ENCODE data around the gene GLB1L3.

Gene GLB1L3

GRCh38 chr11:134275534-134276395, at the start of gene GLB1L3:
GLB1L3 (plus strand) TSS chr11:134276379; CDS start chr11:134276741, 362 bp downstream.
- no peak for DNase-seq

- no peak for DNase-seq
Observed at GRCh38 chr11:134226806-134227325, 49.3 kb upstream of the GLB1L3 start.

- DNase-seq: no peak
Observed at GRCh38 chr11:134228625-134229024, 47.6 kb upstream of the GLB1L3 start.

GRCh38 chr11:134229126-134229790, 46.9 kb upstream of the GLB1L3 start:
- no peak for DNase-seq

- no peak for DNase-seq
Observed at GRCh38 chr11:134230339-134230738, 45.8 kb upstream of the GLB1L3 start.

GRCh38 chr11:134231958-134232659, 44.1 kb upstream of the GLB1L3 start:
- DNase-seq: no peak

GRCh38 chr11:134233729-134234179, 42.4 kb upstream of the GLB1L3 start:
- no peak for DNase-seq

- DNase-seq: no peak
Observed at GRCh38 chr11:134235399-134235798, 40.8 kb upstream of the GLB1L3 start.

GRCh38 chr11:134236834-134237556, 39.2 kb upstream of the GLB1L3 start:
- DNase-seq: no peak

- DNase-seq: no peak
Observed at GRCh38 chr11:134237557-134237922, 38.6 kb upstream of the GLB1L3 start.

GRCh38 chr11:134238956-134239355, 37.2 kb upstream of the GLB1L3 start:
- DNase-seq: no peak

- no peak for DNase-seq
Observed at GRCh38 chr11:134240592-134240991, 35.6 kb upstream of the GLB1L3 start.

- DNase-seq: no peak
Observed at GRCh38 chr11:134242376-134242775, 33.8 kb upstream of the GLB1L3 start.

- DNase-seq: no peak
Observed at GRCh38 chr11:134243913-134244312, 32.3 kb upstream of the GLB1L3 start.

- DNase-seq: peak in 1 of 2 experiments; percentile 10
Observed at GRCh38 chr11:134244593-134244992, 31.6 kb upstream of the GLB1L3 start.

GRCh38 chr11:134245434-134245833, 30.7 kb upstream of the GLB1L3 start:
- no peak for DNase-seq

GRCh38 chr11:134246100-134246499, 30.1 kb upstream of the GLB1L3 start:
- DNase-seq: no peak

GRCh38 chr11:134246678-134247077, 29.5 kb upstream of the GLB1L3 start:
- DNase-seq: no peak

GRCh38 chr11:134248910-134249480, 27.2 kb upstream of the GLB1L3 start:
- DNase-seq: no peak

- no peak for DNase-seq
Observed at GRCh38 chr11:134250246-134250645, 25.9 kb upstream of the GLB1L3 start.

- no peak for DNase-seq
Observed at GRCh38 chr11:134250675-134251074, 25.5 kb upstream of the GLB1L3 start.
